ENCODE results near the gene STRIP1.
"Not testable (repeated sequence)": the region's sequence is repeated elsewhere in the genome, so short reads cannot be mapped to it uniquely, and the experiment has no call there.

The STRIP1 gene

DNA sequence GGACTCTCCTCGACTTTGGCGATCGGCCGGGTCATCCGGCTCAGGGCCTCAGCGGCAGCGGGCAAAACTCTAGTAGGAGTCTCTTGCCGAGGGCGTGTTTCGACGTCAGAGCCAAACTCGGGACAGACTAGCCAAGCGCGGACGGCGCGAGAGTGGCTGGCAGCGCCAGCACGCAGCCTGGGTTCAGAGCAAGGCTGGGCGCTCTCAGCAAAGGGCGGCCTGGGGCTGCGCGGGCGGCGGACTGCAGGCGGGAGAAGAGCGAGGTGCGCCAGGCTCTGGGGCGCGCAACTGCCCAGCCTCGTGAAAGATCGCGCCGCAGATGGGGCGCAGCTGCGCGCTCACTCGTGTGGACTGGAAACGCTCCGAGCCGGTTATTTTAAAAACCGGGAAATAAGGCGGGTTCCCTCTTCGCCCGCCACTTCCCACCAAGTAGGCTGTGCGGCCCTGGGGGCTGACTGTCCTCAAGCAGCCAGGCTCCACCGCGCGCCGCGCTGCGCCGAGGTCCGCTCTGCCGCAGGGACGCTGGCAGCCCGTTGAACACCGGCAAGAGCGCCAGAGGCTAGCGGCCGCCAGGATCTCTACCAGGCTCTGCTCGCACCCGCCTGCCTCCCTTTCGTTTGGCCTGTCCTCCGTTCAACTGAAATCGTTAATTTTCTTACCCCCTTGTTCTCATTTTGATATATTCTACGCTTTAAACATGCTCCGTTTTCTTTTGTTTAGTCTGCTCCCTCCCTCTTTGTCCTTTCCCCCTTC, 33.6 kb downstream of the STRIP1 start:
- Histone ChIP-seq H3K9me3 (ENCODE audit: control insufficient read depth, low read length) (no peaks in the 10 kb centered on the region), H3K4me1 (ENCODE audit: control insufficient read depth, insufficient read depth, low read length) (peaks cover 28% of the 10 kb centered on the region), H3K27me3 (ENCODE audit: control insufficient read depth, insufficient read depth, low read length) (peaks cover 82% of the 10 kb centered on the region), H3K4me3 (ENCODE audit: low read length) (no peak overlapping the region), H3K36me3 (ENCODE audit: control insufficient read depth, insufficient read depth, low read length) (no peaks in the 10 kb centered on the region), H3K9ac (ENCODE audit: low read length) (no peak overlapping the region)

DNA sequence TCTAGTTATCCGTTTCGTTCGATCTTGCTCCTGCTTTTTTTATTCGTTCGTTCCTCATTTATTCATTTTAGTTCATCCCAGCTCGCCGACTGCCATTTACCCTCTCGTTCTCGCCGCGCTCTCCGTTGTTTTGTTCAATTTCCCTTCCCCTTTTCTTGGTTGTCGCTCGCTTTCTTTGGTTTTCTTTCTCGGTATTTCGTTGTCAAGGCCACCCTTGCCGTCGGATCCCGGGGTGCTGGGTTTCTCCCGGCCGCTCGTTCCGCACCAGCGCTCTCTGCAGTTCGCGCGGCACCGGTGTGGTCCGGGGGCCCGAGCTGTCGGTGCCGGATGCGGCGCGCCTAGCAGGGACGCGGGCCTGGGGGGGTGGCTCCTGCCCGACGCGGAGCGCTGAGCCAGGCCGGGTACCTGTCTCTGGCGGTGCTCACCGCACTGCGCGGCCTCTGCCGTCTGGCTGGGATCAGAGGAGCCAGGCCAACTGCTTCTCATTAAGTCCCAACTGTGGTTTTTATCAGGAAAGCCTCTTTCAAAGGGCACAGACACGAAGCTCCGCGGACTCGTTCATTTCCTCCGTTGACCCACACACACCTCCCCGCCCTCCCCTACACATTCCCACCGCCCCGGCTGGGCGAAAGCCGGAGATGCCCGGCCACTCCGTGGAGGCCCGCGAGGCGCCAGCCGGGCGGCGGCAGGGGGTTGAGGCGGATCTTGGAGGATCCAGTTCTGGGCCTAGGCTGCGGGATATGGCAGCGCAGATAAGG, 34.4 kb downstream of the STRIP1 start:
- H3K4me3 ChIP-seq (ENCODE audit: low read length) = no peak overlapping the region
- no peaks in the 10 kb centered on the region for H3K9me3 ChIP-seq (ENCODE audit: control insufficient read depth, low read length)
- H3K9ac ChIP-seq (ENCODE audit: low read length) = no peak overlapping the region
- peaks cover 28% of the 10 kb centered on the region for H3K4me1 ChIP-seq (ENCODE audit: control insufficient read depth, insufficient read depth, low read length)
- peaks cover 89% of the 10 kb centered on the region for H3K27me3 ChIP-seq (ENCODE audit: control insufficient read depth, insufficient read depth, low read length)
- no peaks in the 10 kb centered on the region for H3K36me3 ChIP-seq (ENCODE audit: control insufficient read depth, insufficient read depth, low read length)

DNA sequence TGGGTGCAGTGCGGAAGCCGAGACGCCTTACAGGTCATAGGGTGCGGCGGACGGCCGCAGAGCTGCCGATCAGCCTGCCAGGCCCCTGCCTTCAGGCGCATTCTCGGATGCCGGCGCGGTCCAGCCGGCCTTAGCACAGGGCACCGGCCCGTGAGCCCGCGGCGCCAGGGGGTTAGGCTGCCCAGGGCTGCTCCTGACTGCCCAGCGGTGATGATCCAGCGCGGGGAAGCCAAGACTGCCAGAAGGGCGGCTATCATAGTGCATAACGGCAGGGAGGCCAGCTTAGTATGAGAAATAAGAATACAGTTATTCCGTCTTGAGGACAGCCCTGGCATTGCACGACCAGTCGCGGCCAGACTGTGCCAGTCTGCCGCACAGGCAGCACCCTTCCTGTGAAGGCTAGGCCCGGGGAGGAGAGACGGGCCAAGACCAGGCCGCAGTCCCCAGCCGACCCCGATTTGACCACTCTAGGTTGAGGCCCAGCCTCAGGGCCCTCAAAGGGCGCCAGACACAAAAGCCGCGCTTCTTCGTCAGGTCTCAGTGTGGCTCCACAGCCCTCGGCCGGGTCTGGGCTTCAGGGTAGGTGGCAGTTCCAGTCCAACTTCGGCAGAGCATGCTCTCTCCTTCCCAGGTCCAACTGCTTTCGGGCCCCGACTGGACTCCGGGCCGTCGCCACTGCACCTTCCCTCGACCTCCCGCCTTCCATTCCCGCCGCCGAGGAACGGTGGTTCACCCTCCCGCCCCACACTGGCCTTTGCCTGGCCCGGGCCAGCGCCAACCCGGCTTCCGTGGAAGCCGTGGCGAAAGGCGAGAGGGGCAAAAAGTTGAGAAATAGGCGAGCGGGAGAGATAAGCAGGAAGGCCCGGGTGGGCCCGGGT, 35.2 kb downstream of the STRIP1 start:
- Histone ChIP-seq H3K9ac (ENCODE audit: low read length) (no peak overlapping the region), H3K27me3 (ENCODE audit: control insufficient read depth, insufficient read depth, low read length) (peaks cover 94% of the 10 kb centered on the region), H3K4me3 (ENCODE audit: low read length) (no peak overlapping the region), H3K9me3 (ENCODE audit: control insufficient read depth, low read length) (no peaks in the 10 kb centered on the region), H3K36me3 (ENCODE audit: control insufficient read depth, insufficient read depth, low read length) (no peaks in the 10 kb centered on the region), H3K4me1 (ENCODE audit: control insufficient read depth, insufficient read depth, low read length) (peaks cover 28% of the 10 kb centered on the region)

DNA sequence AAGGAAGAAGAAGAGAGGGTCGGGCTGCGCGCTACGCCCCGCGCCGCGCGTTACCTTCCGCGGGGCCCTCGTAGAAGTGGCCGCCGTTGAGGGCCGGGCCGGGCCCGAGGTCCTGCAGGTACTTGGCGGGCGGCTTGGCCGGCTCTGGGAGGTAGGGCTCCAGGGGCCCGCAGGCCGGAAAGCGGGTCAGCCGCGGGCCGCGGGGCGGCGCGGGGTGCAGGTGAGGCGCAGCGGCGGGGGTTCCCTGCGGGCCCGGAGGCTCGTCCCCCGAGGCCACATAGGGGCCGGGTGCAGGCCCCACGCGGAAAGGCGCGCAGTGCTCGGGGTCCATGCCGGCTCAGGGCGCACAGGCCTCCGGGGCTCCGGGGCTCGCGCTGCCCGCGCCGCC, 35.9 kb downstream of the STRIP1 start:
- Histone ChIP-seq H3K36me3 (ENCODE audit: control insufficient read depth, insufficient read depth, low read length) (no peaks in the 10 kb centered on the region), H3K27me3 (ENCODE audit: control insufficient read depth, insufficient read depth, low read length) (peaks cover 88% of the 10 kb centered on the region), H3K9ac (ENCODE audit: low read length) (no peak overlapping the region), H3K4me1 (ENCODE audit: control insufficient read depth, insufficient read depth, low read length) (peaks cover 28% of the 10 kb centered on the region), H3K4me3 (ENCODE audit: low read length) (no peak overlapping the region), H3K9me3 (ENCODE audit: control insufficient read depth, low read length) (no peaks in the 10 kb centered on the region)

DNA sequence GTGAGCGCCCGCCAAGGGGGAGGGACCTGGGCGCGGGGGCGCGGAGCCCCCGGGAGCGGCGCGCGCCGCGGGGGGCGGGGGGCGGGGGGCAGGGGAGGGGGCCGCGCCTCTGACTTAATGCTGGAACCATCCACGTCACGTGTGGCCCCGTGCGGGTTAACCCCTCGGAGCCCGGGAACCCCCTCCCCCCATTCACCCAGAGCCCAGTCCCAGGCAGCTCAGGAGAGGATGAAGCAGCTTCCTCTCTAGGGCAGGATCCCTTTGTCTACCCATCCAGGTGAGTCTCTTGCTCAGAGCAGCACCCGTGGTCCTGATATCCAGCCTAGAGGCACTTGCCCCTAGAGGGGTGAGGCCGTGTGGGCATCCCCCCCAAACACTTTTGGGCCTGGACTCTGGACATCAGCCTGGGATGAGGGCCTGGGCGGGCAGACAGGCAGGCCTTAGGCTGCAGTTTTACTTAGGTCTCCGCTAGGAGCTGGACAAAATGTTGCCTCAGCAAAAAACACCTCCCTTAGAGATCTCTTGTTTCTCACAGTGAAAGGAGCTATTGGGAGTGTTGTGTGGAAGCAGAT, 36.3 kb downstream of the STRIP1 start, which contains the start of gene ALX3:
ALX3 (minus strand) TSS at position 2 of the 572 bp plus-strand sequence. CDS start 60 bp downstream, outside the sequence.
- H3K4me3 ChIP-seq (ENCODE audit: low read length) = no peak within 1 kb of the TSS
- H3K9ac ChIP-seq (ENCODE audit: low read length) = no peak within 1 kb of the TSS
- H3K9me3 ChIP-seq (ENCODE audit: control insufficient read depth, low read length) = no peaks in the 10 kb centered on the region
- no peaks in the 10 kb centered on the region for H3K36me3 ChIP-seq (ENCODE audit: control insufficient read depth, insufficient read depth, low read length)
- H3K4me1 ChIP-seq (ENCODE audit: control insufficient read depth, insufficient read depth, low read length) = peaks cover 28% of the 10 kb centered on the region
- peaks cover 85% of the 10 kb centered on the region for H3K27me3 ChIP-seq (ENCODE audit: control insufficient read depth, insufficient read depth, low read length)

DNA sequence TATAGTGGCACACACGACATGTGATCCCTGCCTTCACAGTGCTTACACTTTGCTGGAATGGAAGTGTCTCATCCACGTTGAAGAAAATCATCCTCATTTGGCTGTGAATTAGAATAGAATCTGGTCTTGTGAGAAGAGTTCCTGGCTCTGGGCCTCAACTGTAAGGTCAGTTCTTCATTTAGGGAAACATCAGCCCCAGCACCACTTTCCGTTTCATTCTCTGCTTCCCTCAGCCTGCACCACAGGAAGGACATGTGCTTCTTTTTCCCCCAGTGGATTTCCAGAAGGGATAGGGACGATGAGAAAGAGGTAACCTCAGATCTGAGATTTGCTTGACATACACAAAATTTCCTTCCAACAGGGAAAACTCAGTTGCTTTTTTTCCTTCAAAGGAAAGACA, 39.7 kb downstream of the STRIP1 start:
- no peak overlapping the region for H3K9ac ChIP-seq (ENCODE audit: low read length)
- H3K27me3 ChIP-seq (ENCODE audit: control insufficient read depth, insufficient read depth, low read length) = peaks cover 64% of the 10 kb centered on the region
- no peaks in the 10 kb centered on the region for H3K36me3 ChIP-seq (ENCODE audit: control insufficient read depth, insufficient read depth, low read length)
- no peak overlapping the region for H3K4me3 ChIP-seq (ENCODE audit: low read length)
- no peaks in the 10 kb centered on the region for H3K9me3 ChIP-seq (ENCODE audit: control insufficient read depth, low read length)
- H3K4me1 ChIP-seq (ENCODE audit: control insufficient read depth, insufficient read depth, low read length) = peaks cover 11% of the 10 kb centered on the region

DNA sequence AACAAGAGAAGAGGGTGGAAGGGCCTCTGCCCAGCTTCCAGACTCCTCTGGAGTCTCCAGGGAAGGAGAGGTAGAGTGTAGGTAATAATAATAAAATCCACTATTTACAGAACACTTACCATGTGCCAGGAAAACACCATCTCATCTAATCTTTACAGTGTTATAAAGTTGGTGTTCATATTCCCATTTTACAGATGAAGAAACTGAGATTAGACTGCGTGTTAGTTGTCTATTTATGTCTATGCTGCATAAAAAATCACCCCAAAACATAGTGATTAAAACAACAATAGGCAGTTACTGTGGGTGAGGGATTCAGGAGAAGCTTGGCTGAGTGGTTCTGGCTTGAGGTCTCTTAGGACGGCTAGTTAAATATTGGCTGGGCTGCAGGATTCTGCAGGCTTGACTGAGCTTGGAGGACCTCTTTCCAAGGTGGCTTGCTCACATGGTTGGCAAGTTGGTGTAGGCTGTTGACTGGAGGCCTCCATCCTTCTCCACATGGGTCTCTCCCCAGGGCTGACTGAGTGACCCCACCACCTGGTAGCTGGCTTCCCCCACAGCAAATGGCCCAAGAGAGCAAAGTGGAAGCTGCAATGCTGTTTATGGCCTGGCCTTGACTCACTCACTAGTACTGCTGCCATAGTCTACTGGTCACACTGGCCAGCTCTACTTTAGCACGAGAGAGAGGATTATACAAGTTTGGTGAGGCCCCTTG, 42.5 kb downstream of the STRIP1 start:
- no peaks in the 10 kb centered on the region for H3K9me3 ChIP-seq (ENCODE audit: control insufficient read depth, low read length)
- H3K4me3 ChIP-seq (ENCODE audit: low read length) = no peak overlapping the region
- H3K36me3 ChIP-seq (ENCODE audit: control insufficient read depth, insufficient read depth, low read length) = no peaks in the 10 kb centered on the region
- no peaks in the 10 kb centered on the region for H3K4me1 ChIP-seq (ENCODE audit: control insufficient read depth, insufficient read depth, low read length)
- no peak overlapping the region for H3K9ac ChIP-seq (ENCODE audit: low read length)
- H3K27me3 ChIP-seq (ENCODE audit: control insufficient read depth, insufficient read depth, low read length) = peaks cover 38% of the 10 kb centered on the region

DNA sequence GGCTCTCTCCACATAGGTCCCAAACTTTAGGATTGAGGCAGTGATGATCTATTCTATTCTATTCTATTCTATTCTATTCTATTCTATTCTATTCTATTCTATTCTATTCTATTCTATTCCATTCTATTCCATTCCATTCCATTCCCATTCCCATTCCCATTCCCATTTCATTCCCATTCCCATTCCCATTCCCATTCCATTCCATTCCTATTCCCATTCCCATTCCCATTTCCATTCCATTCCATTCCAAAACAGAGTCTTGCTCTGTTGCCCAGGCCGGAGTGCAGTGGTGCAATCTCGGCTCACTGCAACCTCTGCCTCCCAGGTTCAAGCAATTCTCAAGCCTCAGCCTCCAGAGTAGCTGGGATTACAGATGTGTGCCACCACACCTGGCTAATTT, 45.6 kb downstream of the STRIP1 start:
- not testable (repeated sequence) for H3K4me3 ChIP-seq (ENCODE audit: low read length); H3K4me1 ChIP-seq (ENCODE audit: control insufficient read depth, insufficient read depth, low read length); H3K9me3 ChIP-seq (ENCODE audit: control insufficient read depth, low read length); H3K36me3 ChIP-seq (ENCODE audit: control insufficient read depth, insufficient read depth, low read length); H3K9ac ChIP-seq (ENCODE audit: low read length)
- H3K27me3 ChIP-seq (ENCODE audit: control insufficient read depth, insufficient read depth, low read length) = peaks cover 42% of the 10 kb centered on the region

DNA sequence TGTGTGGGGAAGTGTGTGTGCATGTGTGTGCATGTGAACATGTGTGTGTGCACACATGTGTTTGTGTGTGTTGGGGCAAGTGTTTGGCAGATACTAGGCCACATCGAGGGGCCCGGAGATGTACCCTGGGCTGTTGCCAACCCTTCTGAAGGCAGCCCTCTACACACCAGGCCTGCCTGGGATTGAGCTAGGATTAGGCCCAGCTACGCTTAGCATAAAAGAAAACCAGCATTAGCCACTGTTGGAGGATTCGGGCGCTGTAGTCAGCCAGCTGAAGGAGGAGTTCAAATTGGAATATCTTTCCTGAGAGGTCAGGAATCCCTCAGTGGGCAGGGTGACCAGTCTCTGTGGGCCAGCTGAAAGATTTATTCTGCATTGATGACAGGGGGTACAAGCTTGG, 46.6 kb downstream of the STRIP1 start:
- Histone ChIP-seq H3K9ac (ENCODE audit: low read length) (no peak overlapping the region), H3K27me3 (ENCODE audit: control insufficient read depth, insufficient read depth, low read length) (peaks cover 45% of the 10 kb centered on the region), H3K4me1 (ENCODE audit: control insufficient read depth, insufficient read depth, low read length) (peaks cover 10% of the 10 kb centered on the region), H3K9me3 (ENCODE audit: control insufficient read depth, low read length) (no peaks in the 10 kb centered on the region), H3K36me3 (ENCODE audit: control insufficient read depth, insufficient read depth, low read length) (no peaks in the 10 kb centered on the region), H3K4me3 (ENCODE audit: low read length) (no peak overlapping the region)

DNA sequence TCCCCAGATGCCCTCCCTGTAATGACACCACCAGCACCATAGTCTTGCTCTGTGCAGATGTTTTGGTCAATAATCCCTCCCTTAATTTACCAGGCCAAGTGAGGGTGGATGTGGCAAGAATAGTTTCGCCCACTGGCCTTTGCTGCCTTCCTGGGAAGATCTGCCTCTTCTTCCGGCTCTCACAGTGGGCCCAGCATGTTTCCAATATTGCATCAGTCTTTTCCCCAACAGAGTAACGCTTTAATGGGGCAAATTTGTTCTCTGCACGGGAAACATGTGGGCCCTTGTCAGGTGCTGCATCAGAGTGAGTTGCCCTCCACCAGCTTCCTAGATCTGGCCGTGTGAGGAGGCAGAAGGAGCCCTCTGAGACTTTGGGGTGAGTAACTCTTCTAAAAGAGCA, 48.1 kb downstream of the STRIP1 start:
- Histone ChIP-seq H3K9me3 (ENCODE audit: control insufficient read depth, low read length) (no peaks in the 10 kb centered on the region), H3K4me1 (ENCODE audit: control insufficient read depth, insufficient read depth, low read length) (peaks cover 10% of the 10 kb centered on the region), H3K36me3 (ENCODE audit: control insufficient read depth, insufficient read depth, low read length) (no peaks in the 10 kb centered on the region), H3K27me3 (ENCODE audit: control insufficient read depth, insufficient read depth, low read length) (peaks cover 37% of the 10 kb centered on the region), H3K9ac (ENCODE audit: low read length) (no peak overlapping the region), H3K4me3 (ENCODE audit: low read length) (no peak overlapping the region)
